ENCODE data around the gene SNRNP25.
"Not testable (repeated sequence)": the region's sequence is repeated elsewhere in the genome, so short reads cannot be mapped to it uniquely, and the experiment has no call there.

SNRNP25 gene

GRCh38 chr16:45454-45853 lies 8.2 kb upstream of the SNRNP25 start:
- DNase-seq (ENCODE audit: low read depth) = no peak
- TF ChIP-seq, protein P1, sequence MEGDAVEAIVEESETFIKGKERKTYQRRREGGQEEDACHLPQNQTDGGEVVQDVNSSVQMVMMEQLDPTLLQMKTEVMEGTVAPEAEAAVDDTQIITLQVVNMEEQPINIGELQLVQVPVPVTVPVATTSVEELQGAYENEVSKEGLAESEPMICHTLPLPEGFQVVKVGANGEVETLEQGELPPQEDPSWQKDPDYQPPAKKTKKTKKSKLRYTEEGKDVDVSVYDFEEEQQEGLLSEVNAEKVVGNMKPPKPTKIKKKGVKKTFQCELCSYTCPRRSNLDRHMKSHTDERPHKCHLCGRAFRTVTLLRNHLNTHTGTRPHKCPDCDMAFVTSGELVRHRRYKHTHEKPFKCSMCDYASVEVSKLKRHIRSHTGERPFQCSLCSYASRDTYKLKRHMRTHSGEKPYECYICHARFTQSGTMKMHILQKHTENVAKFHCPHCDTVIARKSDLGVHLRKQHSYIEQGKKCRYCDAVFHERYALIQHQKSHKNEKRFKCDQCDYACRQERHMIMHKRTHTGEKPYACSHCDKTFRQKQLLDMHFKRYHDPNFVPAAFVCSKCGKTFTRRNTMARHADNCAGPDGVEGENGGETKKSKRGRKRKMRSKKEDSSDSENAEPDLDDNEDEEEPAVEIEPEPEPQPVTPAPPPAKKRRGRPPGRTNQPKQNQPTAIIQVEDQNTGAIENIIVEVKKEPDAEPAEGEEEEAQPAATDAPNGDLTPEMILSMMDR (conservative IDR thresholded peaks at IDR 0.05; ENCODE audit: low read depth, low read length) = no peak

GRCh38 chr16:46510-46909 lies 7.1 kb upstream of the SNRNP25 start:
- H3K4me3 ChIP-seq (ENCODE audit: low read depth, low read length); DNase-seq (ENCODE audit: low read depth): not testable (repeated sequence)

More at GRCh38 chr16:45454-45853, 8.2 kb upstream of the SNRNP25 start:
- no peak overlapping the region for H3K4me3 ChIP-seq (ENCODE audit: low read depth, low read length)

- DNase-seq (ENCODE audit: low read depth) = no peak
- TF ChIP-seq, protein P1 (conservative IDR thresholded peaks at IDR 0.05; ENCODE audit: low read depth, low read length) = no peak
These were observed 6.4 kb upstream of the SNRNP25 start for GRCh38 chr16:47234-47633.

GRCh38 chr16:50769-51591 lies 2.6 kb upstream of the SNRNP25 start:
- H3K4me3 ChIP-seq (ENCODE audit: low read depth, low read length) = no peak overlapping the region
- TF ChIP-seq, protein P1 (conservative IDR thresholded peaks at IDR 0.05; ENCODE audit: low read depth, low read length) = no peak
- DNase-seq (ENCODE audit: low read depth) = no peak

More at GRCh38 chr16:47234-47633, 6.4 kb upstream of the SNRNP25 start:
- no peak overlapping the region for H3K4me3 ChIP-seq (ENCODE audit: low read depth, low read length)

DNA sequence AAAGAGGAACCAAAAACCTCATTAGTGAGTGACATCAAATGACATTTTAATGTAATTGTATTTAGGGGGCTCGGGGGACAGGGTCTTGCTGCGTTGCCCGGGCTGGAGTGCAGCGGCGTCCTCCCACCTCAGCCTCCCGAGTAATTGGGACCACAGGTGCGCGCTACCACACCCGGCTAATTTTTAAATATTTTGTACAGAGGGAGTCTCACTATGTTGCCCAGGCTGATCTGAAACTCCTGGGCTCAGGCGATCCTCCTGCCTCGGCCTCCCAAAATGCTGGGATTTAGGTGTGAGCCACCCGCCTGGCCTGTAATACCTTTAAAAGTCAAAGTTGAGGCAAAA lies 581 bp downstream of the SNRNP25 start:
- TF ChIP-seq, protein P1 (conservative IDR thresholded peaks at IDR 0.05; ENCODE audit: low read depth, low read length) = no peak
- DNase-seq (ENCODE audit: low read depth) = no peak
- peak overlapping the region; percentile 89 for H3K4me3 ChIP-seq (ENCODE audit: low read depth, low read length)

GRCh38 chr16:55571-56136 lies 2.0 kb downstream of the SNRNP25 start:
- TF ChIP-seq, protein P1 (conservative IDR thresholded peaks at IDR 0.05; ENCODE audit: low read depth, low read length) = no peak
- no peak overlapping the region for H3K4me3 ChIP-seq (ENCODE audit: low read depth, low read length)
- DNase-seq (ENCODE audit: low read depth) = no peak

GRCh38 chr16:56231-56927 lies 2.8 kb downstream of the SNRNP25 start:
- TF ChIP-seq, protein P1 (conservative IDR thresholded peaks at IDR 0.05; ENCODE audit: low read depth, low read length) = no peak
- no peak for DNase-seq (ENCODE audit: low read depth)
- H3K4me3 ChIP-seq (ENCODE audit: low read depth, low read length) = no peak overlapping the region

Measured in choroid plexus epithelial cell (primary cell).